K562 (cell line): ENCODE results near the gene LPCAT1.

Experiments
- FOXM1 ChIP-seq, 2 experiments: fragments of 450-650 bp in 1 of 2; sonication (generic) in 1 of 2; formaldehyde crosslinking in 1 of 2; IDR thresholded peaks; 2 replicates each; pipeline versions ENCODE4 v1.6.1 to v1.9.0; 2017 to 2022; ENCODE audit warnings: low read depth in 2 of 2, mild to moderate bottlenecking in 2 of 2, missing genetic modification reagents in 1 of 2, moderate library complexity in 1 of 2
- GABPA ChIP-seq: fragments of 200-800 bp; sonication (Bioruptor generic); conservative IDR thresholded peaks from 2 replicates; pipeline ENCODE4 v1.6.1; 2016; ENCODE audit warnings: low read depth, missing genetic modification characterization, missing compliant biosample characterization
- MTF1 ChIP-seq: fragments of 250-450 bp; sonication (Bioruptor Pico); IDR thresholded peaks from 2 replicates; pipeline ENCODE4 v1.9.0; 2021; ENCODE audit warnings: moderate library complexity, mild to moderate bottlenecking, inconsistent platforms, borderline replicate concordance
- NFE2 ChIP-seq: IDR thresholded peaks from 2 replicates; pipeline ENCODE4 v1.6.1; 2014; ENCODE audit warnings: antibody characterized with exemption, low read depth
- RAD21 ChIP-seq, 2 experiments: fragments of 250-450 bp in 1 of 2; fragments of 450-650 bp in 1 of 2; sonication (Bioruptor Pico) in 1 of 2; formaldehyde crosslinking in 1 of 2; IDR thresholded peaks in 1 of 2; conservative IDR thresholded peaks in 1 of 2; 2 replicates each; pipeline versions ENCODE4 v1.4.0 to v1.8.0; 2020 to 2022; ENCODE audit warnings: mild to moderate bottlenecking in 2 of 2, moderate library complexity in 1 of 2
- ZBTB7A ChIP-seq: IDR thresholded peaks from 2 replicates; pipeline ENCODE4 v1.6.1; 2011; ENCODE audit warnings: low read depth, mild to moderate bottlenecking, low read length, moderate library complexity, borderline replicate concordance; ENCODE audit not compliant: control insufficient read depth
- ZNF274 ChIP-seq: IDR thresholded peaks from 2 replicates; pipeline ENCODE4 v1.6.1; 2011; ENCODE audit warnings: low read depth, mild to moderate bottlenecking, low read length, moderate library complexity, borderline replicate concordance
- TF ChIP-seq, protein P1 (sequence below), 3 experiments: IDR thresholded peaks in 2 of 3; conservative IDR thresholded peaks in 1 of 3; 2 replicates each; pipeline ENCODE4 v1.5.1; 2011 to 2012; ENCODE audit warnings: low read length in 3 of 3, mild to moderate bottlenecking in 3 of 3, control low read depth in 2 of 3, improper control_type of control experiment in 1 of 3, inconsistent platforms in 1 of 3, low read depth in 1 of 3, mixed read lengths in 1 of 3, moderate library complexity in 1 of 3; ENCODE audit not compliant: insufficient read depth in 2 of 3
- TF ChIP-seq, protein P2 (sequence below): fragments of 250-450 bp; sonication (Bioruptor Pico); IDR thresholded peaks from 2 replicates; pipeline ENCODE4 v1.8.0; 2021; ENCODE audit warnings: moderate library complexity, mild to moderate bottlenecking, inconsistent platforms
- TF ChIP-seq, protein P3 (sequence below): fragments of 450-650 bp; IDR thresholded peaks from 2 replicates; pipeline ENCODE4 v1.7.1; 2018; ENCODE audit warnings: mild to moderate bottlenecking, low read depth; ENCODE audit not compliant: partially characterized antibody

DNA sequence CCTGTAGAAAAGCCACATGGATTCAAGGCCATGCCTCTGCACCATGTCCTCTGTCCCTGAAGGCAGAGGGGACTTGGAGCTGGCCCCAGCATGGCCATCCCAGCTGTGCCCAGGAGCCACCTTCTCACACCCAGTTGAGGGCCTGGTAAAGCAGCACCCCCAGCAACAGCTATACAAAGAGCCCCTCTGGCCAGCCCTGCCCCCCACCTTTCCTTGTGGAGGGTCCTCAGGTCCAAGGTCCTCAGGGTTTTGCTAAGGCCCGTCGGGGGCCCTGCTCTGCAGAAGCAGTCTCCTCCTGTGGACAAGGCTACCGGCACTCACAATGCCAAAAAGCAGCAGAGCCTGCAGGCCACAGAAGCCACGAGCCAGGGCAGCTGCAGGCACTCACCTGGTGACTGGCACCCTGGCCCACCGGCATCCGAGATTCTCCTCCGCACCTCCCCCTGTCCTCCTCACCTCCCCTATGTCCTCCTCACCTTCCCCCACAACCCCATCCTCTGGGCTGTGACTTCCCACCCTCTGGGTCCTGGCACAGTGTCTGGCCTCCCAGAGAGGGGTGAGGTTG is 39.9 kb upstream of the LPCAT1 start:
- TF ChIP-seq NFE2: no peak
- no peak for TF ChIP-seq MTF1 (CRISPR knock-in tag)
- TF ChIP-seq, protein P1, sequence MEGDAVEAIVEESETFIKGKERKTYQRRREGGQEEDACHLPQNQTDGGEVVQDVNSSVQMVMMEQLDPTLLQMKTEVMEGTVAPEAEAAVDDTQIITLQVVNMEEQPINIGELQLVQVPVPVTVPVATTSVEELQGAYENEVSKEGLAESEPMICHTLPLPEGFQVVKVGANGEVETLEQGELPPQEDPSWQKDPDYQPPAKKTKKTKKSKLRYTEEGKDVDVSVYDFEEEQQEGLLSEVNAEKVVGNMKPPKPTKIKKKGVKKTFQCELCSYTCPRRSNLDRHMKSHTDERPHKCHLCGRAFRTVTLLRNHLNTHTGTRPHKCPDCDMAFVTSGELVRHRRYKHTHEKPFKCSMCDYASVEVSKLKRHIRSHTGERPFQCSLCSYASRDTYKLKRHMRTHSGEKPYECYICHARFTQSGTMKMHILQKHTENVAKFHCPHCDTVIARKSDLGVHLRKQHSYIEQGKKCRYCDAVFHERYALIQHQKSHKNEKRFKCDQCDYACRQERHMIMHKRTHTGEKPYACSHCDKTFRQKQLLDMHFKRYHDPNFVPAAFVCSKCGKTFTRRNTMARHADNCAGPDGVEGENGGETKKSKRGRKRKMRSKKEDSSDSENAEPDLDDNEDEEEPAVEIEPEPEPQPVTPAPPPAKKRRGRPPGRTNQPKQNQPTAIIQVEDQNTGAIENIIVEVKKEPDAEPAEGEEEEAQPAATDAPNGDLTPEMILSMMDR (IDR thresholded peaks at IDR 0.05 in 2 of 3, conservative IDR thresholded peaks at IDR 0.05 in 1 of 3; ENCODE audit: insufficient read depth in 2 of 3, low read depth in 1 of 3, low read length in 3 of 3): no peak
- no peak for TF ChIP-seq FOXM1 (IDR thresholded peaks at IDR 0.05; ENCODE audit: low read depth)
- TF ChIP-seq FOXM1 (CRISPR knock-in tag; IDR thresholded peaks at IDR 0.05; ENCODE audit: low read depth): no peak
- TF ChIP-seq, protein P2, sequence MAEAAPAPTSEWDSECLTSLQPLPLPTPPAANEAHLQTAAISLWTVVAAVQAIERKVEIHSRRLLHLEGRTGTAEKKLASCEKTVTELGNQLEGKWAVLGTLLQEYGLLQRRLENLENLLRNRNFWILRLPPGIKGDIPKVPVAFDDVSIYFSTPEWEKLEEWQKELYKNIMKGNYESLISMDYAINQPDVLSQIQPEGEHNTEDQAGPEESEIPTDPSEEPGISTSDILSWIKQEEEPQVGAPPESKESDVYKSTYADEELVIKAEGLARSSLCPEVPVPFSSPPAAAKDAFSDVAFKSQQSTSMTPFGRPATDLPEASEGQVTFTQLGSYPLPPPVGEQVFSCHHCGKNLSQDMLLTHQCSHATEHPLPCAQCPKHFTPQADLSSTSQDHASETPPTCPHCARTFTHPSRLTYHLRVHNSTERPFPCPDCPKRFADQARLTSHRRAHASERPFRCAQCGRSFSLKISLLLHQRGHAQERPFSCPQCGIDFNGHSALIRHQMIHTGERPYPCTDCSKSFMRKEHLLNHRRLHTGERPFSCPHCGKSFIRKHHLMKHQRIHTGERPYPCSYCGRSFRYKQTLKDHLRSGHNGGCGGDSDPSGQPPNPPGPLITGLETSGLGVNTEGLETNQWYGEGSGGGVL (CRISPR knock-in tag): no peak
- TF ChIP-seq, protein P3, sequence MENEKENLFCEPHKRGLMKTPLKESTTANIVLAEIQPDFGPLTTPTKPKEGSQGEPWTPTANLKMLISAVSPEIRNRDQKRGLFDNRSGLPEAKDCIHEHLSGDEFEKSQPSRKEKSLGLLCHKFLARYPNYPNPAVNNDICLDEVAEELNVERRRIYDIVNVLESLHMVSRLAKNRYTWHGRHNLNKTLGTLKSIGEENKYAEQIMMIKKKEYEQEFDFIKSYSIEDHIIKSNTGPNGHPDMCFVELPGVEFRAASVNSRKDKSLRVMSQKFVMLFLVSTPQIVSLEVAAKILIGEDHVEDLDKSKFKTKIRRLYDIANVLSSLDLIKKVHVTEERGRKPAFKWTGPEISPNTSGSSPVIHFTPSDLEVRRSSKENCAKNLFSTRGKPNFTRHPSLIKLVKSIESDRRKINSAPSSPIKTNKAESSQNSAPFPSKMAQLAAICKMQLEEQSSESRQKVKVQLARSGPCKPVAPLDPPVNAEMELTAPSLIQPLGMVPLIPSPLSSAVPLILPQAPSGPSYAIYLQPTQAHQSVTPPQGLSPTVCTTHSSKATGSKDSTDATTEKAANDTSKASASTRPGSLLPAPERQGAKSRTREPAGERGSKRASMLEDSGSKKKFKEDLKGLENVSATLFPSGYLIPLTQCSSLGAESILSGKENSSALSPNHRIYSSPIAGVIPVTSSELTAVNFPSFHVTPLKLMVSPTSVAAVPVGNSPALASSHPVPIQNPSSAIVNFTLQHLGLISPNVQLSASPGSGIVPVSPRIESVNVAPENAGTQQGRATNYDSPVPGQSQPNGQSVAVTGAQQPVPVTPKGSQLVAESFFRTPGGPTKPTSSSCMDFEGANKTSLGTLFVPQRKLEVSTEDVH: no peak
- no peak for TF ChIP-seq ZNF274
- TF ChIP-seq RAD21 (CRISPR knock-in tag; conservative IDR thresholded peaks at IDR 0.05 in 1 of 2, IDR thresholded peaks at IDR 0.05 in 1 of 2): no peak
- no peak for TF ChIP-seq ZBTB7A
- TF ChIP-seq GABPA (tag): no peak
